ENCODE measurements around the gene RECK.
A peak's percentile ranks its signal among the peaks of the same experiment; 100 is the strongest.
"Not testable (repeated sequence)": the region's sequence is repeated elsewhere in the genome, so short reads cannot be mapped to it uniquely, and the experiment has no call there.

The RECK gene

GRCh38 chr9:36158917-36159316 lies 122.2 kb downstream of the RECK start:
- DNase-seq = no peak

- not testable (repeated sequence) for DNase-seq
Measured at GRCh38 chr9:36159509-36159908, 122.8 kb downstream of the RECK start.

GRCh38 chr9:36160126-36160525 lies 123.4 kb downstream of the RECK start:
- DNase-seq = not testable (repeated sequence)

GRCh38 chr9:36161187-36161586 lies 124.5 kb downstream of the RECK start:
- DNase-seq = no peak

GRCh38 chr9:36162211-36162738 lies 125.6 kb downstream of the RECK start:
- DNase-seq = no peak

GRCh38 chr9:36163049-36163785 lies 126.5 kb downstream of the RECK start:
- peak in 1 of 2 donors; percentile 51 for DNase-seq

GRCh38 chr9:36163786-36164170 lies 127.1 kb downstream of the RECK start:
- DNase-seq = no peak

GRCh38 chr9:36164372-36164771 lies 127.7 kb downstream of the RECK start:
- no peak for DNase-seq

- DNase-seq = no peak
Measured at GRCh38 chr9:36164989-36165388, 128.3 kb downstream of the RECK start.

GRCh38 chr9:36165826-36166167 lies 129.1 kb downstream of the RECK start:
- no peak for DNase-seq

GRCh38 chr9:36166168-36166927 lies 129.6 kb downstream of the RECK start:
- peak; percentile 67 to 74 for DNase-seq

- DNase-seq = no peak
Measured at GRCh38 chr9:36169166-36169565, 132.5 kb downstream of the RECK start, which contains the start of gene CCIN. Gene CCIN, plus strand, starts transcription at chr9:36169388. Its CDS starts 115 bp downstream, at chr9:36169503.

- no peak for DNase-seq
Measured at GRCh38 chr9:36169708-36170107, 133.0 kb downstream of the RECK start.

GRCh38 chr9:36170531-36170930 lies 133.8 kb downstream of the RECK start:
- no peak for DNase-seq

GRCh38 chr9:36173861-36174260 lies 137.1 kb downstream of the RECK start:
- DNase-seq = no peak

Data from hippocampal formation (tissue), 2 donors.